Activated T-cell treated with anti-CD3 and anti-CD28 coated beads, Interleukin-2, amount 50 U/mL, for 24 hours (primary cell): ENCODE results near the gene SUCO.
"Not testable (repeated sequence)": the region's sequence is repeated elsewhere in the genome, so short reads cannot be mapped to it uniquely, and the experiment has no call there.

Source experiments
- DNase-seq: peaks from one replicate; pipeline ENCODE4 v3.0.0-alpha.2; 2020
- H3K27ac Mint-ChIP-seq: 2 replicates; pipeline ENCODE4 v1.8.0; 2020; ENCODE audit warnings: mild to moderate bottlenecking, mixed read lengths
- H3K27me3 Mint-ChIP-seq: 2 replicates; pipeline ENCODE4 v1.8.0; 2020; ENCODE audit warnings: mixed read lengths
- H3K36me3 Mint-ChIP-seq: 2 replicates; pipeline ENCODE4 v1.8.0; 2020; ENCODE audit warnings: low read depth, mixed read lengths
- H3K4me1 Mint-ChIP-seq: 2 replicates; pipeline ENCODE4 v1.8.0; 2020; ENCODE audit warnings: low read depth, mixed read lengths
- H3K4me3 Mint-ChIP-seq: 2 replicates; pipeline ENCODE4 v1.8.0; 2020; ENCODE audit warnings: mild to moderate bottlenecking, moderate library complexity, mixed read lengths
- H3K9me3 Mint-ChIP-seq: 2 replicates; pipeline ENCODE4 v1.8.0; 2020; ENCODE audit warnings: mixed read lengths

SUCO gene

GRCh38 chr1:172532700-172533512 is at the start of gene SUCO:
Gene SUCO (plus strand): TSS chr1:172533150. CDS start chr1:172533436, 286 bp downstream.
- Mint-ChIP-seq H3K4me3 (peak within 1 kb of the TSS; percentile 92), H3K9me3 (no peaks in the 10 kb centered on the region), H3K27me3 (peaks cover 3% of the 10 kb centered on the region), H3K27ac (peak within 1 kb of the TSS; percentile 100), H3K36me3 (peaks cover 17% of the 10 kb centered on the region), H3K4me1 (peaks cover 43% of the 10 kb centered on the region)
- DNase-seq, result peak; percentile 99

DNA sequence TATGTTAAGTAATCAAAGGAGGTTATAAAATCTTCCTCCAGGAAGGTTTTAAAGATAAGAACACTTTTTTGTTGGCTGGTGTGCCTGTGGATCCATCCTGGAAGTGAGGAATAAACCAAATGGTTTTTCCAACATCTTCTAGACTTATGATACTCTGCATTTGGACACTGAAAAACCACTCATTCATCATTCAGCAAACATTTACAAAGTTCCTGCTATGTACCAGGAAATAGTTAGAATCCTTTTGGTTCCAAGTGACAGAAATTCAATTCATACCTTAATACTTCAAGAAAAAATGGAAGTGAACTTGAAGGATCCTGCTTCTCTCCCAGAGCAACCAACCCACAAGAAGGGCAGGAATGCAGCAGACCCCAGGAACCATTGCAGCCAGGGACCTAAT is 49.5 kb upstream of the SUCO start:
- Mint-ChIP-seq H3K9me3 (no peaks in the 10 kb centered on the region), H3K27ac (no peak overlapping the region), H3K27me3 (peaks cover 3% of the 10 kb centered on the region), H3K4me1 (peaks cover 10% of the 10 kb centered on the region), H3K36me3 (no peaks in the 10 kb centered on the region), H3K4me3 (no peak overlapping the region)
- no peak for DNase-seq

- peaks cover 10% of the 10 kb centered on the region for H3K4me1 Mint-ChIP-seq
- peaks cover 7% of the 10 kb centered on the region for H3K27me3 Mint-ChIP-seq
- no peak overlapping the region for H3K4me3 Mint-ChIP-seq
- H3K27ac Mint-ChIP-seq, result no peak overlapping the region
- no peaks in the 10 kb centered on the region for H3K36me3 Mint-ChIP-seq
- no peaks in the 10 kb centered on the region for H3K9me3 Mint-ChIP-seq
- no peak for DNase-seq
Measured at GRCh38 chr1:172484252-172484651, 48.7 kb upstream of the SUCO start.

- Mint-ChIP-seq H3K9me3 (no peaks in the 10 kb centered on the region), H3K27me3 (peaks cover 10% of the 10 kb centered on the region), H3K27ac (no peak overlapping the region), H3K4me1 (peaks cover 8% of the 10 kb centered on the region), H3K4me3 (no peak overlapping the region), H3K36me3 (no peaks in the 10 kb centered on the region)
- no peak for DNase-seq
Measured at GRCh38 chr1:172485626-172486025, 47.3 kb upstream of the SUCO start.

GRCh38 chr1:172486805-172487454 is 46.0 kb upstream of the SUCO start:
- no peak overlapping the region for H3K4me3 Mint-ChIP-seq
- H3K9me3 Mint-ChIP-seq, result no peaks in the 10 kb centered on the region
- DNase-seq, result no peak
- peaks cover 13% of the 10 kb centered on the region for H3K27me3 Mint-ChIP-seq
- no peak overlapping the region for H3K27ac Mint-ChIP-seq
- H3K4me1 Mint-ChIP-seq, result peaks cover 8% of the 10 kb centered on the region
- H3K36me3 Mint-ChIP-seq, result no peaks in the 10 kb centered on the region

DNA sequence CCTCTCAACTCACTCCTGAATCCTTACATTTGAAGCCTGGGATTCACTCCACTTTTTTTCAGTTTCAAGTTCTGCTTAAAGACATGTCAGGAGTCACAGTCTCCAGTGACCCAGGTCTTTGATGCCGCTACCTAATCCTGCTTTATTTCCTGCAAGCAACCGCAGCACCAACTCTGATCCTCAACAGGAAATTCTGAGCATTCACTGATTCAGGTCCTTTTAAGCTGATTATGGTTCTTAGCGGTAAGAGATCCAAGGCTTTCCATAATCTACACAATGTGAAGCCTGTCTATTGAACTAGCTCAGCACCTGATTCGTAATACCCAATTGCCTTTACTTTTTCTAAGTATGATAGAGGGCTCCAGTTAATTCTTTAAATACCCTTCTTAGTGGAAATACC is 45.4 kb upstream of the SUCO start:
- no peak overlapping the region for H3K4me3 Mint-ChIP-seq
- no peak for DNase-seq
- H3K36me3 Mint-ChIP-seq, result no peaks in the 10 kb centered on the region
- H3K27ac Mint-ChIP-seq, result no peak overlapping the region
- peaks cover 8% of the 10 kb centered on the region for H3K4me1 Mint-ChIP-seq
- H3K27me3 Mint-ChIP-seq, result peaks cover 13% of the 10 kb centered on the region
- no peaks in the 10 kb centered on the region for H3K9me3 Mint-ChIP-seq

GRCh38 chr1:172488393-172488792 is 44.6 kb upstream of the SUCO start:
- no peak overlapping the region for H3K4me3 Mint-ChIP-seq
- H3K4me1 Mint-ChIP-seq, result peaks cover 8% of the 10 kb centered on the region
- no peaks in the 10 kb centered on the region for H3K9me3 Mint-ChIP-seq
- no peak overlapping the region for H3K27ac Mint-ChIP-seq
- no peak for DNase-seq
- H3K27me3 Mint-ChIP-seq, result peaks cover 13% of the 10 kb centered on the region
- H3K36me3 Mint-ChIP-seq, result no peaks in the 10 kb centered on the region

DNA sequence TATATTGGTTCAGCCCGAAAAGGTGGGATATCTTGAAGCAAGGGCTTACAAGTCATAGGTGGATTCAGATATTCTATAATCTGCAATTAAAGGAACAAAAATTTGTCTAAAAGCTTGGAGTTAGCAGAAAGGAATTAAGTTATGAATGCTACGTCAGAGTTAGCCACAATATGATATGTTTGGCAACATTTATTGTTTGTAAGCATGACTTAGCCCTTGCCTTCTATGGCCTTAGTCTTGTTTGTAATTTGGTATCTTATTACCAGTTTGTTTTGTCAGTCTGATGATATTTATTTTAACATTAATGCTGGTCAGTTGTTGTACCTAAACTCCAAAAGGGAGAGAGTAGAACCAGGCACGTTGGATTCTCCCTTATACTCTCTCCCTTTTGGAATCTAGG is 43.1 kb upstream of the SUCO start:
- H3K4me3 Mint-ChIP-seq, result no peak overlapping the region
- no peaks in the 10 kb centered on the region for H3K9me3 Mint-ChIP-seq
- no peak for DNase-seq
- H3K36me3 Mint-ChIP-seq, result no peaks in the 10 kb centered on the region
- peaks cover 13% of the 10 kb centered on the region for H3K27me3 Mint-ChIP-seq
- peaks cover 6% of the 10 kb centered on the region for H3K4me1 Mint-ChIP-seq
- no peak overlapping the region for H3K27ac Mint-ChIP-seq

GRCh38 chr1:172492421-172492820 is 40.5 kb upstream of the SUCO start:
- H3K4me1 Mint-ChIP-seq, result peaks cover 6% of the 10 kb centered on the region
- DNase-seq, result no peak
- no peaks in the 10 kb centered on the region for H3K36me3 Mint-ChIP-seq
- H3K9me3 Mint-ChIP-seq, result no peaks in the 10 kb centered on the region
- H3K27me3 Mint-ChIP-seq, result peaks cover 13% of the 10 kb centered on the region
- H3K4me3 Mint-ChIP-seq, result no peak overlapping the region
- H3K27ac Mint-ChIP-seq, result no peak overlapping the region

- Mint-ChIP-seq H3K36me3 (no peaks in the 10 kb centered on the region), H3K27ac (no peak overlapping the region), H3K27me3 (peaks cover 9% of the 10 kb centered on the region), H3K4me3 (no peak overlapping the region), H3K9me3 (no peaks in the 10 kb centered on the region), H3K4me1 (no peaks in the 10 kb centered on the region)
- DNase-seq, result no peak
Measured at GRCh38 chr1:172494166-172494565, 38.8 kb upstream of the SUCO start.

- H3K9me3 Mint-ChIP-seq, H3K27ac Mint-ChIP-seq, H3K36me3 Mint-ChIP-seq, H3K4me3 Mint-ChIP-seq, DNase-seq, H3K4me1 Mint-ChIP-seq, H3K27me3 Mint-ChIP-seq: not testable (repeated sequence)
Measured at GRCh38 chr1:172496127-172496526, 36.8 kb upstream of the SUCO start.

GRCh38 chr1:172496678-172497077 is 36.3 kb upstream of the SUCO start:
- Mint-ChIP-seq H3K27ac (no peak overlapping the region), H3K36me3 (no peaks in the 10 kb centered on the region), H3K4me1 (peaks cover 3% of the 10 kb centered on the region), H3K9me3 (no peaks in the 10 kb centered on the region), H3K4me3 (no peak overlapping the region), H3K27me3 (no peaks in the 10 kb centered on the region)
- no peak for DNase-seq

- Mint-ChIP-seq H3K27me3 (no peaks in the 10 kb centered on the region), H3K36me3 (no peaks in the 10 kb centered on the region), H3K27ac (no peak overlapping the region), H3K9me3 (no peaks in the 10 kb centered on the region), H3K4me3 (no peak overlapping the region), H3K4me1 (peaks cover 3% of the 10 kb centered on the region)
- no peak for DNase-seq
Measured at GRCh38 chr1:172497230-172497629, 35.7 kb upstream of the SUCO start.

- H3K9me3 Mint-ChIP-seq, result no peaks in the 10 kb centered on the region
- H3K4me1 Mint-ChIP-seq, result peaks cover 3% of the 10 kb centered on the region
- no peak overlapping the region for H3K4me3 Mint-ChIP-seq
- no peak overlapping the region for H3K27ac Mint-ChIP-seq
- H3K27me3 Mint-ChIP-seq, result no peaks in the 10 kb centered on the region
- H3K36me3 Mint-ChIP-seq, result no peaks in the 10 kb centered on the region
- DNase-seq, result no peak
Measured at GRCh38 chr1:172498857-172499256, 34.1 kb upstream of the SUCO start.

DNA sequence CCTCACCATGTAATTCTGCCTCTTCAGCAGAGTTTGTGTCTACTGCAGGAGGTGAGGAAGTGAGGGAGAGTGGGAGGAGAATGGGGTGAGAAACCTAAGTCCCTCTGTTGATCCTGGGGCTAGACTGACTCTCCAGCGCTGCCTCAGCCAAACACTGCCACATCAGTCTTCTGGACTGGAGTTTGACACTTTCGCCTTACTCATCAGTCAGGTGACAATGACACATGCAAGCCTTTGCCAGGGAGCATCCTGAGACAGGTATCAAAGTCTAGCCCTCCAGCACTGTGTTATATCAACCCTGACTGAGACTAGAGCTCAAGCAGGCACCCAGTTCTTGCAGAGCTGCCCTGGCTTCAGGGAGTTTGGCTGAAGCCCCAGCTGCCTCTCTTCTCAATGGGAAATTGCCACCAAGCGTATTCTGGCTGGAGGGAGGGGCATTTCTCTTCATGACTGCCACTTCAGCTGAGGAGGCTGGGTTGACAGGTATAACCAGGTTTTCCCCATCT is 33.3 kb upstream of the SUCO start:
- Mint-ChIP-seq H3K36me3 (no peaks in the 10 kb centered on the region), H3K4me1 (peaks cover 3% of the 10 kb centered on the region), H3K27ac (no peak overlapping the region), H3K9me3 (no peaks in the 10 kb centered on the region), H3K4me3 (no peak overlapping the region), H3K27me3 (no peaks in the 10 kb centered on the region)
- no peak for DNase-seq
